GM12875 (cell line): ENCODE results near the gene PTPRZ1.

Experiments
- H3K4me3 ChIP-seq: one replicate; pipeline ENCODE4 v1.5.1; 2011; ENCODE audit warnings: low read depth, low read length, control low read depth
- CTCF ChIP-seq: IDR thresholded peaks from 2 replicates; pipeline ENCODE4 v1.5.1; 2011; ENCODE audit warnings: low read depth, mild to moderate bottlenecking, control low read depth, inconsistent platforms, low read length, moderate library complexity, borderline replicate concordance; ENCODE audit not compliant: insufficient read depth

Gene PTPRZ1

GRCh38 chr7:122033641-122034040 is 160.7 kb downstream of the PTPRZ1 start:
- no peak overlapping the region for H3K4me3 ChIP-seq
- TF ChIP-seq CTCF = no peak

GRCh38 chr7:122035876-122036275 is 162.9 kb downstream of the PTPRZ1 start:
- no peak overlapping the region for H3K4me3 ChIP-seq
- TF ChIP-seq CTCF = no peak

GRCh38 chr7:122038134-122038533 is 165.2 kb downstream of the PTPRZ1 start:
- no peak for TF ChIP-seq CTCF
- H3K4me3 ChIP-seq = no peak overlapping the region

- no peak overlapping the region for H3K4me3 ChIP-seq
- TF ChIP-seq CTCF = no peak
Observed at GRCh38 chr7:122038904-122039303, 165.9 kb downstream of the PTPRZ1 start.

GRCh38 chr7:122040147-122040546 is 167.2 kb downstream of the PTPRZ1 start:
- no peak for TF ChIP-seq CTCF
- H3K4me3 ChIP-seq = no peak overlapping the region

- TF ChIP-seq CTCF = no peak
- no peak overlapping the region for H3K4me3 ChIP-seq
Observed at GRCh38 chr7:122046402-122046801, 173.4 kb downstream of the PTPRZ1 start.

GRCh38 chr7:122054393-122054792 is 181.4 kb downstream of the PTPRZ1 start:
- no peak overlapping the region for H3K4me3 ChIP-seq
- no peak for TF ChIP-seq CTCF
